HepG2 (cell line): ENCODE measurements around the gene CBX2. TPM values are rescaled to one million over a fixed set of nuclear protein-coding genes. Genes with fewer than 3 reads are reported as not detected.

Experiments
- BRD4 ChIP-seq: sonication (generic); formaldehyde crosslinking; IDR thresholded peaks from 2 replicates; pipeline ENCODE4 v1.4.0; 2020; ENCODE audit warnings: missing genetic modification reagents
- CCAR2 ChIP-seq: fragments of 200-400 bp; formaldehyde crosslinking; optimal IDR thresholded peaks from 2 replicates; pipeline ENCODE3; 2018; ENCODE audit warnings: low read depth, mild to moderate bottlenecking, low read length, moderate library complexity
- ELF1 ChIP-seq: sonication (generic); formaldehyde crosslinking; IDR thresholded peaks from 2 replicates; pipeline ENCODE4 v1.4.0; 2020; ENCODE audit warnings: missing genetic modification reagents
- EP300 ChIP-seq, 3 experiments: sonication (generic) in 1 of 3; formaldehyde crosslinking in 1 of 3; IDR thresholded peaks; 2 replicates each; pipeline versions ENCODE4 v1.5.1 to v1.6.1; 2011 to 2020; ENCODE audit warnings: low read depth in 2 of 3, low read length in 2 of 3, borderline replicate concordance in 1 of 3, improper control_type of control experiment in 1 of 3, mild to moderate bottlenecking in 1 of 3, missing genetic modification reagents in 1 of 3, moderate library complexity in 1 of 3
- FOSL1 ChIP-seq: sonication (generic); formaldehyde crosslinking; IDR thresholded peaks from 2 replicates; pipeline ENCODE4 v1.9.0; 2021; ENCODE audit warnings: missing genetic modification reagents, borderline replicate concordance
- FOXK2 ChIP-seq: fragments of 450-650 bp; IDR thresholded peaks from 2 replicates; pipeline ENCODE4 v1.6.1; 2016
- NFIB ChIP-seq: sonication (generic); formaldehyde crosslinking; IDR thresholded peaks from 2 replicates; pipeline ENCODE4 v1.9.0; 2021; ENCODE audit warnings: missing genetic modification reagents, mild to moderate bottlenecking, borderline replicate concordance
- PPARG ChIP-seq: conservative IDR thresholded peaks from 2 replicates; pipeline ENCODE4 v1.6.1; 2016; ENCODE audit warnings: missing biosample characterization, missing genetic modification reagents
- RELA ChIP-seq: sonication (generic); formaldehyde crosslinking; IDR thresholded peaks from 2 replicates; pipeline ENCODE4 v1.4.0; 2020; ENCODE audit warnings: missing genetic modification reagents
- RXRB ChIP-seq: IDR thresholded peaks from 2 replicates; pipeline ENCODE4 v1.6.1; 2016; ENCODE audit warnings: borderline replicate concordance, missing genetic modification reagents, missing compliant biosample characterization
- XBP1 ChIP-seq: sonication (generic); formaldehyde crosslinking; IDR thresholded peaks from 2 replicates; pipeline ENCODE4 v1.5.0; 2020; ENCODE audit warnings: missing genetic modification reagents
- ZFP36 ChIP-seq: fragments of 150-350 bp; IDR thresholded peaks from 2 replicates; pipeline ENCODE4 v1.6.1; 2018; ENCODE audit warnings: borderline replicate concordance, low read length, low read depth; ENCODE audit not compliant: partially characterized antibody
- ZNF354B ChIP-seq: sonication (generic); formaldehyde crosslinking; IDR thresholded peaks from 2 replicates; pipeline ENCODE4 v1.8.0; 2022; ENCODE audit warnings: mild to moderate bottlenecking, missing genetic modification reagents
- ZNF44 ChIP-seq: sonication (generic); formaldehyde crosslinking; IDR thresholded peaks from 2 replicates; pipeline ENCODE4 v1.5.1; 2020; ENCODE audit warnings: mild to moderate bottlenecking, missing genetic modification reagents
- ZNF75D ChIP-seq: sonication (generic); formaldehyde crosslinking; IDR thresholded peaks from 2 replicates; pipeline ENCODE4 v1.8.1; 2023; ENCODE audit warnings: missing genetic modification reagents, mild to moderate bottlenecking, borderline replicate concordance
- ZNF839 ChIP-seq: sonication (generic); formaldehyde crosslinking; IDR thresholded peaks from 2 replicates; pipeline ENCODE4 v1.4.0; 2020; ENCODE audit warnings: missing genetic modification reagents, mild to moderate bottlenecking, borderline replicate concordance
- ZNF891 ChIP-seq: sonication (generic); formaldehyde crosslinking; IDR thresholded peaks from 2 replicates; pipeline ENCODE4 v1.5.0; 2020; ENCODE audit warnings: mild to moderate bottlenecking, missing genetic modification reagents
- ZSCAN22 ChIP-seq: sonication (generic); formaldehyde crosslinking; IDR thresholded peaks from 2 replicates; pipeline ENCODE4 v1.4.0; 2020; ENCODE audit warnings: mild to moderate bottlenecking, missing genetic modification reagents
- polyA plus RNA-seq, 8 experiments: library from polyadenylated mRNA; depleted of rRNA in 3 of 8; stranded (reverse) in 7 of 8; unstranded in 1 of 8; fragments of >200 nt; fragmentation: Illumina TruSeq in 4 of 8; extraction: Trizol in 4 of 8; gene quantifications; 2 replicates each; pipeline versions ENCODE4 v1.2.1 to v1.2.3, GENCODE V29; 2011 to 2016; ENCODE audit warnings: low read depth in 4 of 8, missing spikeins in 1 of 8, mixed read lengths in 1 of 8; ENCODE audit not compliant: insufficient read depth in 1 of 8
- total RNA-seq, 5 experiments: library from RNA; depleted of rRNA; stranded (reverse); fragments of >200 nt; fragmentation: Illumina TruSeq; extraction: Trizol; gene quantifications; 2 replicates each; pipeline ENCODE4 v1.2.3, GENCODE V29; 2016; ENCODE audit warnings: low read depth in 1 of 5
- TF ChIP-seq, protein P1 (sequence below): sonication (generic); formaldehyde crosslinking; IDR thresholded peaks from 2 replicates; pipeline ENCODE4 v1.4.0; 2020; ENCODE audit warnings: mild to moderate bottlenecking, low read depth, missing genetic modification reagents
- TF ChIP-seq, protein P2 (sequence below): IDR thresholded peaks from 2 replicates; pipeline ENCODE4 v1.6.1; 2016; ENCODE audit warnings: missing compliant biosample characterization, missing genetic modification reagents, borderline replicate concordance
- TF ChIP-seq, protein P3 (sequence below): sonication (generic); formaldehyde crosslinking; IDR thresholded peaks from 2 replicates; pipeline ENCODE4 v1.9.0; 2021; ENCODE audit warnings: missing genetic modification reagents, borderline replicate concordance
- TF ChIP-seq, protein P4 (sequence below): sonication (generic); formaldehyde crosslinking; IDR thresholded peaks from 2 replicates; pipeline ENCODE4 v1.4.0; 2020; ENCODE audit warnings: missing genetic modification reagents

CBX2 gene
- total and polyA plus RNA-seq, 2 of the 13 experiments (the other 11 are each of a cell fraction or from before 2014, with no cell fraction given), result 14.5 to 31.1 TPM

DNA sequence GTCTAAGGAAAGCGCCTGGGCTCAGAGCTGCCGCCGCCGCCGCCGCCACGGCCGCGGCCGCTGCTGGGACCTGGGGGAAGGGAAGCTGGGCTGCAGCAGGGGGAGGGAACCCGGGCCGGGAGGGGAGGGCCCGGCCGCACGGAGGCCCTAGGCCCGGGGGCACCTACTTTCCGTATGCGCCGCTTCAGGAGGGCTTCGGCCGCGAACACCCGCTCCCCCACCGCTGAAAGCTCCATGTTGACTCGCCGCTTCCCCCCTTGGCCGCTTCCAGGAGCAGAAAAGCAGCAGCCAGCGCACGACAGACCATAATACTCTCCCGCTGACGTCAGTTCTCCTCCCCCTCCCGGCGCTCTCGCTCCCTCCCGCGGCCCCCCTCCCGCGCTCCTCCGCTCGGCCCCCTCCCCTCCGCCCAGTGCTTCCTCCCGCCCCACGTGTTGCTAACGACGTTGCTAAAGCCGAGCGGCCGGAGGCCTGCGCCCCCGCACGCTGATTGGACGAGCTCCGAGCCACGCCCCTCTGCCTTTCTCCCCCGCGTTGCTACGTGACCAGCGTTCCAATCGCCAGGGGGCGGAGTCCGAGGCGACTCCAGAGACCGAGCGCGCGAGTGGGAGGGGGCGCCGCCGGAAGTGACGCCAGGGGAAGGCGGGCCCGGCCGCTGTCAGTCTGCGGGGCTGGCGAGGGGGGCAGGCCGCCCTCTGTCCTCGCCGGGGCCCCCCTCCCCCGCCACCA is 19.0 kb downstream of the CBX2 start, which contains the start of gene CBX8 (continued):
- TF ChIP-seq FOXK2 (0 out of 2 replicates have a peak, but pooled peaks have one; percentile 20), ZFP36 (no peak), ZNF44 (CRISPR knock-in tag) (no peak), ZNF891 (CRISPR knock-in tag) (no peak), ZSCAN22 (CRISPR knock-in tag) (no peak), BRD4 (CRISPR knock-in tag) (no peak), XBP1 (CRISPR knock-in tag) (no peak), ZNF354B (0 out of 2 replicates have a peak, but pooled peaks have one; percentile 87), ZNF839 (CRISPR knock-in tag) (no peak), EP300 (IDR thresholded peaks at IDR 0.05; ENCODE audit: low read depth in 2 of 2, low read length in 2 of 2) (peak in 1 of 2 experiments; percentile 32; a peak in 2 of 4 replicates), EP300 (CRISPR knock-in tag; IDR thresholded peaks at IDR 0.05; ENCODE audit: borderline replicate concordance) (no peak; the same call in 1 of the 2 replicates), RELA (CRISPR knock-in tag) (no peak), FOSL1 (no peak; the same call in 1 of the 2 replicates), PPARG (CRISPR knock-in tag) (no peak), ELF1 (CRISPR knock-in tag) (peak; percentile 59), CCAR2 (no peak), RXRB (peak; percentile 5; the same call in 1 of the 2 replicates), ZNF75D (CRISPR knock-in tag) (no peak), NFIB (CRISPR knock-in tag) (no peak)
- TF ChIP-seq, protein P1, sequence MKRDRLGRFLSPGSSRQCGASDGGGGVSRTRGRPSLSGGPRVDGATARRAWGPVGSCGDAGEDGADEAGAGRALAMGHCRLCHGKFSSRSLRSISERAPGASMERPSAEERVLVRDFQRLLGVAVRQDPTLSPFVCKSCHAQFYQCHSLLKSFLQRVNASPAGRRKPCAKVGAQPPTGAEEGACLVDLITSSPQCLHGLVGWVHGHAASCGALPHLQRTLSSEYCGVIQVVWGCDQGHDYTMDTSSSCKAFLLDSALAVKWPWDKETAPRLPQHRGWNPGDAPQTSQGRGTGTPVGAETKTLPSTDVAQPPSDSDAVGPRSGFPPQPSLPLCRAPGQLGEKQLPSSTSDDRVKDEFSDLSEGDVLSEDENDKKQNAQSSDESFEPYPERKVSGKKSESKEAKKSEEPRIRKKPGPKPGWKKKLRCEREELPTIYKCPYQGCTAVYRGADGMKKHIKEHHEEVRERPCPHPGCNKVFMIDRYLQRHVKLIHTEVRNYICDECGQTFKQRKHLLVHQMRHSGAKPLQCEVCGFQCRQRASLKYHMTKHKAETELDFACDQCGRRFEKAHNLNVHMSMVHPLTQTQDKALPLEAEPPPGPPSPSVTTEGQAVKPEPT (CRISPR knock-in tag), result no peak
- TF ChIP-seq, protein P2, sequence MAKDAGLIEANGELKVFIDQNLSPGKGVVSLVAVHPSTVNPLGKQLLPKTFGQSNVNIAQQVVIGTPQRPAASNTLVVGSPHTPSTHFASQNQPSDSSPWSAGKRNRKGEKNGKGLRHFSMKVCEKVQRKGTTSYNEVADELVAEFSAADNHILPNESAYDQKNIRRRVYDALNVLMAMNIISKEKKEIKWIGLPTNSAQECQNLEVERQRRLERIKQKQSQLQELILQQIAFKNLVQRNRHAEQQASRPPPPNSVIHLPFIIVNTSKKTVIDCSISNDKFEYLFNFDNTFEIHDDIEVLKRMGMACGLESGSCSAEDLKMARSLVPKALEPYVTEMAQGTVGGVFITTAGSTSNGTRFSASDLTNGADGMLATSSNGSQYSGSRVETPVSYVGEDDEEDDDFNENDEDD (CRISPR knock-in tag), result 0 out of 2 replicates have a peak, but pooled peaks have one; percentile 42
- TF ChIP-seq, protein P3, sequence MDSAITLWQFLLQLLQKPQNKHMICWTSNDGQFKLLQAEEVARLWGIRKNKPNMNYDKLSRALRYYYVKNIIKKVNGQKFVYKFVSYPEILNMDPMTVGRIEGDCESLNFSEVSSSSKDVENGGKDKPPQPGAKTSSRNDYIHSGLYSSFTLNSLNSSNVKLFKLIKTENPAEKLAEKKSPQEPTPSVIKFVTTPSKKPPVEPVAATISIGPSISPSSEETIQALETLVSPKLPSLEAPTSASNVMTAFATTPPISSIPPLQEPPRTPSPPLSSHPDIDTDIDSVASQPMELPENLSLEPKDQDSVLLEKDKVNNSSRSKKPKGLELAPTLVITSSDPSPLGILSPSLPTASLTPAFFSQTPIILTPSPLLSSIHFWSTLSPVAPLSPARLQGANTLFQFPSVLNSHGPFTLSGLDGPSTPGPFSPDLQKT (CRISPR knock-in tag), result no peak
- TF ChIP-seq, protein P4, sequence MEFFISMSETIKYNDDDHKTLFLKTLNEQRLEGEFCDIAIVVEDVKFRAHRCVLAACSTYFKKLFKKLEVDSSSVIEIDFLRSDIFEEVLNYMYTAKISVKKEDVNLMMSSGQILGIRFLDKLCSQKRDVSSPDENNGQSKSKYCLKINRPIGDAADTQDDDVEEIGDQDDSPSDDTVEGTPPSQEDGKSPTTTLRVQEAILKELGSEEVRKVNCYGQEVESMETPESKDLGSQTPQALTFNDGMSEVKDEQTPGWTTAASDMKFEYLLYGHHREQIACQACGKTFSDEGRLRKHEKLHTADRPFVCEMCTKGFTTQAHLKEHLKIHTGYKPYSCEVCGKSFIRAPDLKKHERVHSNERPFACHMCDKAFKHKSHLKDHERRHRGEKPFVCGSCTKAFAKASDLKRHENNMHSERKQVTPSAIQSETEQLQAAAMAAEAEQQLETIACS (CRISPR knock-in tag), result no peak; the same call in 1 of the 2 replicates
